Endometrial microvascular endothelial cells (primary cell): ENCODE results near the gene UCKL1. TPM values are rescaled to one million over a fixed set of nuclear protein-coding genes. Genes with fewer than 3 reads are reported as not detected.
"Not testable (repeated sequence)": the region's sequence is repeated elsewhere in the genome, so short reads cannot be mapped to it uniquely, and the experiment has no call there.

Experiments
- in situ Hi-C: cut with HindIII; loops from 2 replicates; pipeline ENCODE4 v1.10.0; 2017; ENCODE audit warnings: low sequenced_read_pairs, low pct_unique_long_range_greater_than_20kb; ENCODE audit errors: inconsistent ontology term
- total RNA-seq: library from RNA; depleted of rRNA; stranded (reverse); fragments of >200 nt; gene quantifications from one replicate; pipeline ENCODE4 v1.2.3, GENCODE V29; 2015; ENCODE audit errors: inconsistent ontology term

Gene UCKL1
- total RNA-seq, 1 donor from 2014 or later: 19.3 TPM

DNA sequence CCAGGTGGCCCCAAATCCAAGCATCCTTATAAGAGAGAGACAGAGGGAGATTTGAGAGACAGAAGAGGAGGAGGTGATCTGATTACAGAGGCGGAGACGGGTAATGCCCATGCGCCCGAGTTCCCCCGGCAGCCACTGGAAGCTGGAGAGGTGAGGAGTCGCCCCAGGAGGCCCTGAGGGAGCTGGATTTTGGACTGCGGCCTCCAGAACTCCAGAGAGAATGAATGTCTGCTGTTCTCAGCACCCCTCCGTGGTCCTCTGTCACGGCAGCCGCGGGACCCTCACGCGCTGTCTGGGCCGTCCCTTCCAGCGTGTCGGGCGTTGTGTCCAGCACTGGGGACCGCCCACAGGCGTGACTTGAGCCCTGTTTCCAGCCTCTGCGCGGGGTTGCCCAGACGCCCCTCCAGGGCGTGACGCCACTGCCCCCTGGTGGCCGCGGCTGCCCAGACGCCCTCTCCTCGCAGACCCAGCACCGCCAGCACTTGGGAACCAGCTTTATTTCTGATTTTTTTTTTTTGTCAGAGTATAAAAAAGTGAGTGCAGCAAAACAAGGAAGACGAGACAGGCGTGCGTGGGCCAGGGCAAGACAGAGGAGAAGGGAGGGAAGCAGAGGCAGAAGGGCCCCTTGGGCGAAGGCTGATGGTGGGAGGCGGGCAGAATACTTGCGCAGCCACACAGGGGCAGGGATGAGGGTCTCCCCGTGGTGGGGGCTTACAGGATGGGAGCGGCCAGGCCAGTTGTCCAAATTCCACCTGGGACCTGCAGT, 17.6 kb upstream of the UCKL1 start:
- in situ Hi-C loops: no loop called here

DNA sequence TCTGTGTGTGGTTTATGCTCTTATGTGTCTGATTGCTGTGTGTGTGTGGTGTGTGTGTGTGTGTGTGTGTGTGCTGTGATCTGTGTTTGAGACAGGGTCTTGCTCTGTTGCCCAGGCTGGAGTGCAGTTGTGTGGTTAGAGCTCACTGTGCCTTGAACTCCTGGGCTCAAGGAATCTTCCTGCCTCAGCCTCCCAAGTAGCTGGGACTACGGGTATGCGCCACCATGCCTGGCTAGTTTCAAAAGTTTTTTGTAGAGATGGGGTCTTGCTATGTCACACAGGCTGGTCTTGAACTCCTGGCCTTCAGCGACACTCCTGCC, 16.9 kb upstream of the UCKL1 start:
- in situ Hi-C loops: no loop called here

DNA sequence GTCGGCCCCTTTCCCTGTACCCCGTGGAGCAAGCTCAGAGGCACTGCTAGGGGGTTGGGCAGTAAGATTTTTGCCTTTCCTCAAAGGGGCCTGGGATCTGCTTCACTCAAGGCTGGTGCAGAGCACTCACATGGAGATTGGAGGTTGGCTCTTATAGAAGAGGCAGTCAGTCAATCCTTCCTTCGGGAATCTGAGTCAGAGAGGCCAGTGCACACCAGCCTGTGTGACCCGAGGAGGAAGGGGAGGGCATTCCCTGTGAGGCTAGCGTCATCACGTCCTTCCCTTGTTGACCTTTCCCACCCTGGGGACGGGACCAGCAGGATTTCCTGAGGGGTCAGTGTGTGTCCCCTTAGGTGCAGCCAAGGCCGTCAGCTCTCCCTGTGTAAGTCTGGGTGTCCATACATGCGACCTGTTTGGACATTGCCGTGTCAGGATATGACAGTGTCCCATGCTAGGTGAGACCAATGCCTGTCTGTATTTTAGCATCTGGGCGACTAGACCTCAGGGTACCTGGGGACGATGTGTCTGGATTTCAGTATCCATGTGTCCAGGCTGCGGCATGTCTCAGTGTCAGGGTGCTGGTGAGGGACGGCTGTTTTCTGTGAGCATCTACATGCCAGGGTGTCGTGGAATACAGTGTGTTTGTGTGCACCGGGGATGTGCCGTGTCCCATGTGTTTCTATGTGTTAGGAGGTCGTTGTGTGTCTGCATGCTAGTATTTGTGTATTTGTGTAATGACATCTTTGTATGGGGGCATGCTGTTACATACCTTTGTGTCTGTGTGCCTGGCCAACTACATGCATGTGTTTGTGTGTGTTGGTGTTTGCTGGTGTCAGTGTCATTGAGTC, 16.3 kb upstream of the UCKL1 start:
- in situ Hi-C loops: no loop called here

DNA sequence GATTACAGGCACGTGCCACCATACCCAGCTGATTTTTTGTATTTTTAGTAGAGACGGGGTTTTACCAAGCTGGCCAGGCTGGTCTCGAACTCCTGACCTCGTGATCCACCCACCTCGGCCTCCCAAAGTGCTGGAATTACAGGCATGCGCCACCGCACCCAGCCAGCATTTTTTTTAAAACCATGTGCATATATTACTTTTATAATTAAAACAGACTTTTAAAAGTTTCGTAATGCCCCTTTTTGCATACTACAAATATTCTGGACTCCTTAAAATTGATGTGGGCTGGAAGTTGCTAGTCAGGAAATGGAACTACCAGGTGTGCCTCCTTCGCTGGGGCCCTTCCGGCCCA, 15.7 kb upstream of the UCKL1 start:
- in situ Hi-C loops: not testable (repeated sequence)

- in situ Hi-C loops: no loop called here
These were observed 14.7 kb upstream of the UCKL1 start for GRCh38 chr20:63970714-63971431.

- in situ Hi-C loops: no loop called here
These were observed 13.9 kb upstream of the UCKL1 start, which contains the start of gene ZNF512B for GRCh38 chr20:63969838-63970713. ZNF512B (minus strand) TSS chr20:63969930; CDS start chr20:63967950, 1,980 bp downstream.

DNA sequence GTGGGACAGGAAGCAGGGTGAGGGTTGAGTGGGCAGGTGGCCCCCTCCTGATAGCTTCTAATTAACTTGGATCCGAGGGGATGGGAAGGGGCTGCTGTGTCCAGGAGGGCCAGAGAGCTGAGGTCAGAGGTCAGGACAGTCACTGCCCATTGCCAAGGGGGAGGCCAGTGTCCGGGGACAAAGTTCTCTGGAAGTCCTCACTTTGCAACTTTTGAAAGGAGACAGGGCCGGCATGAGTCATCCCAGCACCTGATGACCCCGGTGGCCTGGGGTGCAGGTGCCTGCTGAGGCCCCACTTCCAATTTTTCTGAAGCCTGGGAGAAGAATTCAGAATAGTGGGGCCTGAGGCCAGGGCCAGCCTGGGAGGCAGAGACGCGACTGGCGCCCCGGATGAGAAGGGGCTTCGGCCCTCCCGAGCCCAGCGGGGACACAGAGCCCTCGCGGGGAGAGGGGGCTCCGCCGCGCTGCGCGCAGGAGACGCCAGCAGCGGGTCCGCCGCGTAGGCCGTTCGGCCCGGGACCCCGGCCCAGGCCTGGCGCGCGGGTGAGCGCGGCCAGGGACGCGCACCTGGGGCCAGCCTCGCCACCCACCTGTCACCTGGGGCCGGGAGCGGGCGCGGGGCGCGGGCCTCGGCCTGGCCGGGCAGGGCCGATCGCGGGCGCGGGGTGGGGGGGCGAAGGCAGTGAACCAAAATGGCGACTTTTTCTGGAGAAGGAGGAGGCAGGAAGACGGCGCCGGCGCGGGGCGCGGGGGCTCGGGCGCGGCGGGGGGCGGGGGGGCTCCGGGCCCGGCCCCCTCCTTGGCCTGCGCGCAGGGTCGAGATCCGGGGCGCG, 12.9 kb upstream of the UCKL1 start:
- in situ Hi-C loops: no loop called here

- in situ Hi-C loops: no loop called here
These were observed 12.1 kb upstream of the UCKL1 start for GRCh38 chr20:63968136-63968927.

- in situ Hi-C loops: no loop called here
These were observed 11.3 kb upstream of the UCKL1 start for GRCh38 chr20:63967330-63968135.

GRCh38 chr20:63966944-63967322, 10.7 kb upstream of the UCKL1 start:
- in situ Hi-C loops: no loop called here

DNA sequence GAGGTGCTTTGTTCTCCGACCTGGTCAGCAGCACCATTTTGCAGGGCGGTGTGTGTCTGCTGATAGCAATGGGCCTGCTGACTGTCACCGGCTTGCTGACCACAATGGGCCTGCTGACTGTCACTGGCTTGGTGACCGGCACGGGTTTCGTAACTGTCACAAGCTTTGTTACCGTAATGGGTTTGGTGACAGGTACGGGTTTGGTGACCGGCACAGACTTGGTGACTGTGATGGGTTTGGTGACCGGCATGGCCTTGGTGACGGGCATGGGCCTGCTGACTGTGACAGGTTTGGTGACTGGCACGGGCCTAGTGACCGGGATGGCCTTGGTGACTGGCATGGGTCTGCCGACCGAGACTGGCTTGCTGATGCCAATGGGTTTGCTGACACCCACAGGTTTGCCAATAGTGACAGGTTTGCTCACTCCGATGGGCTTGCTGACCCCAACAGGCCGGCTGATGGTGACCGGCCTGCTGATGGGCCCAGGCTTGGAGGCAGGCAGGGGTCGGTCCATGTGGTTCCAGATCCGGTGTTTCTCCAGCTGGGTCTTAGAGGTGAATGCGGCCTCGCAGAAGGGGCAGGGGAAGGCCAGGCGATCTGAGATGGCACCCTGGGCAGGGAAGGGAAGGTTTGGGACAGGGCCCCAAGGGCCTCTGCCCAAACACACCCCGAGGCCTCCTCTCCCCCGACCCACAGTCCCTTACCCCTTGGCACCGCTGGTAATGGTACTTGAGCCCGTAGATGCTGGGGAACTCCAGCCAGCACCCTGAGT, 10.1 kb upstream of the UCKL1 start:
- in situ Hi-C loops: no loop called here

DNA sequence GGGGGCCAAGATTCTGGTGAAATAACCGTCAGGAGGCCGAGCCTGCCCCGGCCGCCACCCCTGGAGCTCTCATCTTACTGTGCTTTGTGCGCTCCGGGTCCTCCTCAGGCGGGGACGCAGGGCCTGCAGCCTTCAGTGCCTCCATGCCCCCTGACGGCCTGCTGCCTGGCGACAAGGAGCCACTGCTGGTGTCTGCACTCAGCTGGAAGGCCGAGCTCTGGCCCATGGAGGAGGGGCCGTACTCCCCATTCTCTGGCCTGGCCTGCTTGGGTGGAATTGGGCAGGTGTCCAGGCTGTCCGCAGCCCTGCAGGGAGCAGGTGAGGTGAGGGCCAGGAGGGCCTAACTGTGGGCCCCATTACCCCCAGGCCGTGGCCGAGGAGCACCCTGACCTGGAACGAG, 8.2 kb upstream of the UCKL1 start:
- in situ Hi-C loops: no loop called here

- in situ Hi-C loops: no loop called here
These were observed 7.6 kb upstream of the UCKL1 start for GRCh38 chr20:63963784-63964301.

- in situ Hi-C loops: no loop called here
These were observed 7.1 kb upstream of the UCKL1 start for GRCh38 chr20:63963348-63963741.

- in situ Hi-C loops: no loop called here
These were observed 6.5 kb upstream of the UCKL1 start for GRCh38 chr20:63962426-63963347.
